ENCODE measurements around the gene MYADML2. TPM values are rescaled to one million over a fixed set of nuclear protein-coding genes. Genes with fewer than 3 reads are reported as not detected.

The MYADML2 gene
- total RNA-seq, 1 experiment from 2014 or later = 0.22 TPM

DNA sequence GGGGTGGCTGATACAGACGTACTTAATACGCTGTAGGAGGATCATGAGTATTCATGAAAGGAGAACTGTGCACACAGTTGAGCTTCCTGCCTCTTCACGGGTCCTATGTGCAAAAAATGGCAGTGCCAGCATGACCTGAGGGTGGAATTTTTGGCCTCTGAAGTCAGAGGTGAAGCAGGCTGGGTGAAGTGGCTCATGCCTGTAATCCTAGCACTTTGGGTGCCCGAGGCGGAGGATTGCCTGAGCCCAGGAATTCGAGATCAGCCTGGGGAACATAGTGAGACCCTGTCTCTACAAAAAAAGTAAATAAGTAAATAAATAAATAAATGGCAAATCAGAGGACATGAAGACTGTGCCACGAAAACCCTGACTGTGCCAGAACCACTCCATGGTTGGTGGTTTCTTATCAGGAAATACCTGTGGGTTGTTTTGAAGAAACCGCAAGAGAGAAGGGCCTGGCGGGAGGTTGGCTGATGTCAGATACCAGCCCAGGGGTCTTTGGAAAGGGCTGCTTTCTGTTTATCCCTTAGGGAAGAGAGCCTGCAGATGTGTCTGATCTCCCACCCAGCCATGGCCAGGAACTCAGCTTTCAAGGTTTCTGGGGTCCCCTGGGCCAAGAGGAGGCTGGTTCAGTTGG lies 33.8 kb upstream of the MYADML2 start:
- Histone ChIP-seq H3K79me2 (ENCODE audit: insufficient read depth, low read length) (no peaks in the 10 kb centered on the region), H3K79me1 (ENCODE audit: insufficient read depth, low read depth, low read length, poor library complexity, severe bottlenecking) (no peaks in the 10 kb centered on the region), H3T11ph (ENCODE audit: low read length) (no peak overlapping the region), H2AFZ (ENCODE audit: low read length) (no peak overlapping the region), H3K9ac (ENCODE audit: extremely low read depth, insufficient read length, low read length) (no peak overlapping the region), H4K20me1 (ENCODE audit: control insufficient read depth, insufficient read depth, insufficient read length) (no peaks in the 10 kb centered on the region), H3K4me1 (ENCODE audit: insufficient read depth, low read length) (no peaks in the 10 kb centered on the region), H4K8ac (replicated peaks; ENCODE audit: insufficient read length, low read depth, low read length) (no peak overlapping the region), H2AK5ac (ENCODE audit: insufficient read length, low read length) (no peak overlapping the region), H2BK5ac (ENCODE audit: insufficient read length, low read length) (no peak overlapping the region), H2BK20ac (ENCODE audit: low read depth, low read length, poor library complexity, severe bottlenecking) (no peak overlapping the region), H3K56ac (ENCODE audit: insufficient read length, low read depth, low read length) (no peak overlapping the region), H3K14ac (ENCODE audit: insufficient read depth, low read length) (no peak overlapping the region), H4K91ac (ENCODE audit: insufficient read length, low read depth, low read length) (no peak overlapping the region), H4K5ac (ENCODE audit: insufficient read length, low read depth, low read length) (no peak overlapping the region), H3K23ac (ENCODE audit: insufficient read length, low read depth, low read length) (no peak overlapping the region), H3K23me2 (ENCODE audit: insufficient read length, low read depth, low read length, poor library complexity, severe bottlenecking) (peaks cover 12% of the 10 kb centered on the region), H3K18ac (ENCODE audit: insufficient read length, low read depth, low read length) (no peak overlapping the region), H2BK12ac (ENCODE audit: insufficient read length, low read depth, low read length) (no peak overlapping the region), H3K4me2 (ENCODE audit: insufficient read depth, insufficient read length, low read length) (no peak overlapping the region), H2BK15ac (ENCODE audit: low read depth, low read length) (no peak overlapping the region), H3K27me3 (ENCODE audit: insufficient read depth, low read length) (peaks cover 3% of the 10 kb centered on the region), H3K4ac (ENCODE audit: low read depth, low read length) (no peak overlapping the region), H2BK120ac (ENCODE audit: low read depth, low read length, poor library complexity, severe bottlenecking) (no peak overlapping the region), H3K27ac (ENCODE audit: insufficient read length, low read depth, low read length) (no peak overlapping the region), H3K9me3 (ENCODE audit: control insufficient read depth, low read depth, low read length) (no peaks in the 10 kb centered on the region)
- peaks cover 12% of the 10 kb centered on the region for H3K27me3 Mint-ChIP-seq (ENCODE audit: low read depth)
- H3K4me1 Mint-ChIP-seq = peaks cover 9 to 16% of the 10 kb centered on the region in 2 experiments; a peak in 3 of 4 replicates
- no peak for TF ChIP-seq CTCF (conservative IDR thresholded peaks at IDR 0.05)
- DNase-seq = no peak
- WGBS (ENCODE audit: extremely low coverage, insufficient read length, low lambda C conversion rate) = no CpG with 5 or more reads among the region's 9 CpGs
- H3K36me3 Mint-ChIP-seq (ENCODE audit: insufficient read depth in 1 of 3, low read depth in 3 of 3) = peaks cover 6 to 48% (median 44%) of the 10 kb centered on the region in 3 experiments
- H3K4me3 Mint-ChIP-seq = no peak overlapping the region
- H3K9me3 Mint-ChIP-seq = no peaks in the 10 kb centered on the region; a peak in 2 of 5 replicates
- H3K27ac Mint-ChIP-seq = no peak overlapping the region

Measured in H9 (cell line).